PC-3 (cell line): ENCODE data around the gene DDX39A. TPM values are rescaled to one million over a fixed set of nuclear protein-coding genes. Genes with fewer than 3 reads are reported as not detected.
"Not testable (repeated sequence)": the region's sequence is repeated elsewhere in the genome, so short reads cannot be mapped to it uniquely, and the experiment has no call there.

ENCODE experiments used
- ATAC-seq: fragments of 200-7000 bp; cut with Tn5 transposase; 2 replicates; pipeline ENCODE4 v1.9.1; 2020; ENCODE audit warnings: mild to moderate bottlenecking, moderate library complexity
- BruUV-seq: library from RNA; stranded (reverse); fragments of 400-500 nt; replicated peaks from 2 replicates; lab custom pipeline; 2021; lab: Mats Ljungman, UMichigan
- CTCF ChIA-PET: fragments of 300-600 bp; sonication (Branson Sonifier 250); formaldehyde crosslinking; loops from one replicate; lab custom pipeline; 2022; ENCODE audit warnings: antibody characterized with exemption; lab: Charles Lee
- POLR2A ChIA-PET: fragments of 300-600 bp; sonication (Branson Sonifier 250); formaldehyde crosslinking; loops from one replicate; lab custom pipeline; 2022; ENCODE audit warnings: antibody characterized with exemption; ENCODE audit not compliant: unreplicated experiment; lab: Charles Lee
- DNase-seq: peaks from one replicate; pipeline ENCODE4 v3.0.0-alpha.2; 2015
- H2AFZ ChIP-seq: fragments of 300-600 bp; sonication (generic); 2 replicates; pipeline ENCODE4 v1.6.0; 2016; ENCODE audit warnings: antibody characterized with exemption, low read length
- H3F3A ChIP-seq: fragments of 300-600 bp; sonication (generic); one replicate; pipeline ENCODE4 v1.6.0; 2017; ENCODE audit warnings: antibody characterized with exemption, low read length, control low read depth, mild to moderate bottlenecking; ENCODE audit not compliant: unreplicated experiment
- H3K27ac ChIP-seq: fragments of 300-600 bp; sonication (generic); 2 replicates; pipeline ENCODE4 v1.5.1; 2016; ENCODE audit warnings: mild to moderate bottlenecking, low read length
- H3K27me3 ChIP-seq: fragments of 300-600 bp; sonication (generic); 2 replicates; pipeline ENCODE4 v1.6.1; 2016; ENCODE audit warnings: low read length, mixed read lengths
- H3K36me3 ChIP-seq: fragments of 300-600 bp; sonication (generic); 2 replicates; pipeline ENCODE4 v1.6.1; 2016; ENCODE audit warnings: low read depth, mixed run types, low read length, mixed read lengths
- H3K4me1 ChIP-seq: fragments of 300-600 bp; sonication (generic); 2 replicates; pipeline ENCODE4 v1.5.1; 2016; ENCODE audit warnings: low read length; ENCODE audit not compliant: insufficient read depth
- H3K4me2 ChIP-seq: fragments of 300-600 bp; sonication (generic); 2 replicates; pipeline ENCODE4 v1.6.0; 2016; ENCODE audit warnings: low read length
- H3K4me3 ChIP-seq: fragments of 300-600 bp; sonication (generic); 2 replicates; pipeline ENCODE4 v1.5.1; 2016; ENCODE audit warnings: mild to moderate bottlenecking, low read length, mixed read lengths
- H3K79me2 ChIP-seq: fragments of 300-600 bp; sonication (generic); 2 replicates; pipeline ENCODE4 v1.6.1; 2017; ENCODE audit warnings: low read length, mixed read lengths
- H3K9ac ChIP-seq: fragments of 300-600 bp; sonication (generic); 2 replicates; pipeline ENCODE4 v1.6.0; 2016; ENCODE audit warnings: mild to moderate bottlenecking, low read length
- H3K9me2 ChIP-seq: fragments of 300-600 bp; sonication (generic); replicated peaks from 2 replicates; pipeline ENCODE4 v1.6.1; 2016; ENCODE audit warnings: mixed run types, low read length, mixed read lengths
- H3K9me3 ChIP-seq: fragments of 300-600 bp; sonication (generic); 2 replicates; pipeline ENCODE4 v1.6.1; 2016; ENCODE audit warnings: low read length, mixed read lengths
- H4K20me1 ChIP-seq: fragments of 300-600 bp; sonication (generic); 2 replicates; pipeline ENCODE4 v1.6.1; 2016; ENCODE audit warnings: low read length, mixed read lengths
- CTCF ChIP-seq: fragments of 300-600 bp; sonication (generic); conservative IDR thresholded peaks from 2 replicates; pipeline ENCODE4 v1.5.1; 2017; ENCODE audit warnings: antibody characterized with exemption, low read depth, mild to moderate bottlenecking, low read length
- EZH2 ChIP-seq: fragments of 300-600 bp; sonication (generic); IDR thresholded peaks from one replicate; pipeline ENCODE4 v1.6.1; 2017; ENCODE audit warnings: antibody characterized with exemption, mild to moderate bottlenecking, low read length; ENCODE audit not compliant: unreplicated experiment
- EZH2phosphoT487 ChIP-seq: fragments of 300-600 bp; sonication (generic); IDR thresholded peaks from 2 replicates; pipeline ENCODE4 v1.6.1; 2018; ENCODE audit warnings: mild to moderate bottlenecking, antibody characterized with exemption, low read length, borderline replicate concordance
- intact Hi-C: fragments of 100-400 bp; cut with micrococcal nuclease; formaldehyde crosslinking; loops from 2 replicates; pipeline ENCODE4 v1.9.0; 2023
- total RNA-seq: library from RNA; depleted of rRNA; stranded (reverse); fragments of >200 nt; gene quantifications from 2 replicates; pipeline ENCODE4 v1.2.3, GENCODE V29; 2014

DDX39A gene
- total RNA-seq, 1 experiment from 2014 or later = 311 TPM

DNA sequence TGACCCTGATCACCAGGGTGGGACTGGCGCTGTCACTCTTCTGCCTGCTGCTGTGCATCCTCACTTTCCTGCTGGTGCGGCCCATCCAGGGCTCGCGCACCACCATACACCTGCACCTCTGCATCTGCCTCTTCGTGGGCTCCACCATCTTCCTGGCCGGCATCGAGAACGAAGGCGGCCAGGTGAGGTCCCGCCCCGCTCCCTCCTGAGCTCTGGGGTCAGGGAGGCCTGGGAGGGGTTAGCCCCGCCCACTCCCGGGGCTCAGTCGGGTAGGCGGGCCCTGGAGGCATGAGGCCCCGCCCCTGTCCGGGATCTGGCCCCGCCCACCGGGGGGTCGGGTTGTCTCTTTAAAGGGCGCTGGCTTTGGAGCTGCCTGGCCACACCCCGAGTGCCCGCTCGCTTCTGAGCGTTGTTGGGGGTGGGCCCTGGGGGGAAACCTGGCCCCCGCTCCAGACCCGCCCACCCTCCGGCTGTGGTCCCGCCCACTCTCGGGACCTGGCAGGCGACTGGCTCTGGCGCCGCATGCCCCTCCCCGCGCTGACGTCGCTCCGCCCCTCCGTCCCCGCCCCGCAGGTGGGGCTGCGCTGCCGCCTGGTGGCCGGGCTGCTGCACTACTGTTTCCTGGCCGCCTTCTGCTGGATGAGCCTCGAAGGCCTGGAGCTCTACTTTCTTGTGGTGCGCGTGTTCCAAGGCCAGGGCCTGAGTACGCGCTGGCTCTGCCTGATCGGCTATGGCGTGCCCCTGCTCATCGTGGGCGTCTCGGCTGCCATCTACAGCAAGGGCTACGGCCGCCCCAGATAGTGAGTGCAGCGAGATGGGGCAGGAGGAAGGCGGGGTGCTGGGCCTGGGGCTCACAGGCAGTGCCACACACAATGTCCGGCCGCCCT lies 13.1 kb downstream of the DDX39A start:
- POLR2A ChIA-PET = no interaction called here
- Histone ChIP-seq H3K4me2 (no peak overlapping the region), H3K27me3 (no peaks in the 10 kb centered on the region), H3F3A (peaks cover 23% of the 10 kb centered on the region), H3K79me2 (peaks cover 2% of the 10 kb centered on the region; the same call in 1 of the 2 replicates), H3K27ac (no peak overlapping the region), H3K9me2 (no peaks in the 10 kb centered on the region), H3K4me3 (no peak overlapping the region), H3K4me1 (peaks cover 4% of the 10 kb centered on the region; the same call in 1 of the 2 replicates), H3K36me3 (peaks cover 82% of the 10 kb centered on the region), H2AFZ (no peak overlapping the region), H3K9me3 (no peaks in the 10 kb centered on the region), H3K9ac (no peak overlapping the region), H4K20me1 (peaks cover 11% of the 10 kb centered on the region; the same call in 1 of the 2 replicates)
- intact Hi-C loops = loop anchor here (2.0 kb wide), 1 partner anchor 269 kb away; the partner anchor contains the start of gene ASF1B
- peak; percentile 67 for ATAC-seq
- CTCF ChIA-PET = interaction anchor here (0.6 to 1.0 kb wide), 4 partner anchors 42 to 270 kb away, joined by 3 to 9 read pairs (median 5); partner anchors contain the start of gene ASF1B
- no TSS peak for BruUV-seq
- DNase-seq = peak; percentile 89
- no peak for TF ChIP-seq EZH2phosphoT487
- peak; percentile 60 for TF ChIP-seq CTCF
- no peak for TF ChIP-seq EZH2

DNA sequence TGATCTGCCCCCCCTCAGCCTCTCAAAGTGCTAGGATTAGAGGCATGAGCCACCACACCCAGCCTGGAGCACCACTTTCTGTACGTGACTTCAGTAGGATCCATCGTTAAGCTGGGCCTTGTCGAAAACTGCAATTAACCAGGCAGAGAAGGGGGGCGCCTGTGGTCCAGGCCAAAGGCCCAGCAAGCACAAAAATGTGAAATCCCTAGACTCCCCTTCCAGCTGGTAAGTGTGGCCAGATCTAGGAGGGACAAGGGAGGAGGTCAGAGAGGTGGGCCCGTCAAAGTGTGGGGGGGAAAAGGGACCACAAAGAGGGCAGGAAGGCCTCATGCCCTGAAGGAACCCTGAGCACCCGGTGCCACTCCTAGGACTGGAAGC lies 13.8 kb downstream of the DDX39A start:
- Histone ChIP-seq H2AFZ (no peak overlapping the region), H3K27me3 (no peaks in the 10 kb centered on the region), H3F3A (peaks cover 23% of the 10 kb centered on the region), H3K79me2 (no peaks in the 10 kb centered on the region), H4K20me1 (peaks cover 11% of the 10 kb centered on the region; the same call in 1 of the 2 replicates), H3K36me3 (peaks cover 75% of the 10 kb centered on the region), H3K9me2 (no peaks in the 10 kb centered on the region), H3K4me1 (peaks cover 4% of the 10 kb centered on the region; the same call in 1 of the 2 replicates), H3K9ac (no peak overlapping the region), H3K4me2 (no peak overlapping the region), H3K4me3 (no peak overlapping the region), H3K27ac (no peak overlapping the region), H3K9me3 (no peaks in the 10 kb centered on the region)
- TF ChIP-seq EZH2 (no peak), CTCF (no peak), EZH2phosphoT487 (no peak)
- intact Hi-C loops = no loop called here
- POLR2A ChIA-PET = no interaction called here
- DNase-seq = no peak
- no TSS peak for BruUV-seq
- no peak for ATAC-seq
- CTCF ChIA-PET = no interaction called here

- Histone ChIP-seq H3K9me2 (no peaks in the 10 kb centered on the region), H3K79me2 (no peaks in the 10 kb centered on the region), H3K9ac (no peak overlapping the region), H2AFZ (no peak overlapping the region), H3F3A (peaks cover 23% of the 10 kb centered on the region), H3K9me3 (no peaks in the 10 kb centered on the region), H3K27ac (no peak overlapping the region), H3K27me3 (no peaks in the 10 kb centered on the region), H3K4me1 (peaks cover 4% of the 10 kb centered on the region; the same call in 1 of the 2 replicates), H3K4me2 (no peak overlapping the region), H4K20me1 (peaks cover 6% of the 10 kb centered on the region; the same call in 1 of the 2 replicates), H3K36me3 (peaks cover 65% of the 10 kb centered on the region), H3K4me3 (no peak overlapping the region)
- BruUV-seq = no TSS peak
- POLR2A ChIA-PET = no interaction called here
- intact Hi-C loops = loop anchor here (5.0 kb wide), 1 partner anchor 37 kb away; no protein-coding TSS in a partner anchor
- ATAC-seq (no peak), DNase-seq (no peak)
- TF ChIP-seq CTCF = no peak
- no peak for TF ChIP-seq EZH2
- no peak for TF ChIP-seq EZH2phosphoT487
- CTCF ChIA-PET = interaction anchor here (1.0 kb wide), 1 partner anchor 268 kb away, joined by 3 read pairs; the partner anchor contains the start of gene ASF1B
These were observed 14.8 kb downstream of the DDX39A start for GRCh38 chr19:14404312-14404711.

GRCh38 chr19:14403145-14403930 lies 15.8 kb downstream of the DDX39A start:
- H3K27me3 ChIP-seq, ATAC-seq, H3K4me2 ChIP-seq, H2AFZ ChIP-seq, H4K20me1 ChIP-seq, H3K27ac ChIP-seq, H3K9me3 ChIP-seq, H3K4me1 ChIP-seq, H3K9ac ChIP-seq, DNase-seq, BruUV-seq, CTCF ChIA-PET, H3K79me2 ChIP-seq, H3K9me2 ChIP-seq, H3K4me3 ChIP-seq: not testable (repeated sequence)
- intact Hi-C loops = loop anchor here (5.0 kb wide), 1 partner anchor 36 kb away; no protein-coding TSS in a partner anchor
- Histone ChIP-seq H3F3A (peaks cover 19% of the 10 kb centered on the region), H3K36me3 (peaks cover 56% of the 10 kb centered on the region)
- POLR2A ChIA-PET = interaction anchor here (0.6 kb wide), 1 partner anchor 288 kb away, joined by 5 read pairs; no protein-coding TSS in a partner anchor
